H7 (cell line): ENCODE measurements around the gene NPAS3. TPM values are rescaled to one million over a fixed set of nuclear protein-coding genes. Genes with fewer than 3 reads are reported as not detected.

Source experiments
- DNase-seq: peaks from one replicate; pipeline ENCODE4 v3.0.0; 2012
- H3K27me3 ChIP-seq: 2 replicates; pipeline ENCODE4 v1.6.0; 2011; ENCODE audit warnings: mild to moderate bottlenecking, low read length; ENCODE audit not compliant: control insufficient read depth, insufficient read depth
- H3K36me3 ChIP-seq: replicated peaks from 2 replicates; pipeline ENCODE4 v1.5.1; 2011; ENCODE audit warnings: low read length; ENCODE audit not compliant: control insufficient read depth, insufficient read depth
- H3K4me3 ChIP-seq: 2 replicates; pipeline ENCODE4 v1.5.1; 2011; ENCODE audit warnings: low read depth, mild to moderate bottlenecking, control low read depth, low read length, moderate library complexity; ENCODE audit not compliant: insufficient read depth
- total RNA-seq: library from RNA; depleted of rRNA; stranded (reverse); fragments of >200 nt; shearing (Covaris generic); gene quantifications from 2 replicates; pipeline ENCODE4 v1.2.3, GENCODE V29; 2014

The NPAS3 gene
- total RNA-seq, 1 experiment from 2014 or later, result 4.3 TPM

GRCh38 chr14:33564774-33565630 lies 626.3 kb downstream of the NPAS3 start:
- Histone ChIP-seq H3K4me3 (no peak overlapping the region), H3K36me3 (no peaks in the 10 kb centered on the region), H3K27me3 (no peaks in the 10 kb centered on the region)
- peak; percentile 9 for DNase-seq

- no peaks in the 10 kb centered on the region for H3K27me3 ChIP-seq
- no peaks in the 10 kb centered on the region for H3K36me3 ChIP-seq
- DNase-seq, result no peak
- H3K4me3 ChIP-seq, result no peak overlapping the region
Measured at GRCh38 chr14:33566082-33566481, 627.4 kb downstream of the NPAS3 start.

GRCh38 chr14:33567023-33567728 lies 628.5 kb downstream of the NPAS3 start:
- DNase-seq, result no peak
- Histone ChIP-seq H3K27me3 (no peaks in the 10 kb centered on the region), H3K36me3 (no peaks in the 10 kb centered on the region), H3K4me3 (no peak overlapping the region)

GRCh38 chr14:33567731-33568130 lies 629.1 kb downstream of the NPAS3 start:
- DNase-seq, result no peak
- Histone ChIP-seq H3K4me3 (no peak overlapping the region), H3K36me3 (no peaks in the 10 kb centered on the region), H3K27me3 (no peaks in the 10 kb centered on the region)

GRCh38 chr14:33568935-33569579 lies 630.4 kb downstream of the NPAS3 start:
- H3K27me3 ChIP-seq, result no peaks in the 10 kb centered on the region
- DNase-seq, result no peak
- H3K36me3 ChIP-seq, result no peaks in the 10 kb centered on the region
- H3K4me3 ChIP-seq, result no peak overlapping the region

- Histone ChIP-seq H3K27me3 (no peaks in the 10 kb centered on the region), H3K4me3 (no peak overlapping the region), H3K36me3 (no peaks in the 10 kb centered on the region)
- DNase-seq, result no peak
Measured at GRCh38 chr14:33569821-33570687, 631.4 kb downstream of the NPAS3 start.

GRCh38 chr14:33570694-33571310 lies 632.1 kb downstream of the NPAS3 start:
- Histone ChIP-seq H3K36me3 (no peaks in the 10 kb centered on the region), H3K4me3 (no peak overlapping the region), H3K27me3 (no peaks in the 10 kb centered on the region)
- no peak for DNase-seq

- H3K36me3 ChIP-seq, result no peaks in the 10 kb centered on the region
- no peaks in the 10 kb centered on the region for H3K27me3 ChIP-seq
- H3K4me3 ChIP-seq, result no peak overlapping the region
- no peak for DNase-seq
Measured at GRCh38 chr14:33573301-33573880, 634.7 kb downstream of the NPAS3 start.

- H3K4me3 ChIP-seq, result no peak overlapping the region
- H3K27me3 ChIP-seq, result no peaks in the 10 kb centered on the region
- no peak for DNase-seq
- no peaks in the 10 kb centered on the region for H3K36me3 ChIP-seq
Measured at GRCh38 chr14:33576014-33576413, 637.3 kb downstream of the NPAS3 start.

GRCh38 chr14:33578461-33579216 lies 640.0 kb downstream of the NPAS3 start:
- DNase-seq, result no peak
- Histone ChIP-seq H3K4me3 (no peak overlapping the region), H3K36me3 (no peaks in the 10 kb centered on the region), H3K27me3 (no peaks in the 10 kb centered on the region)

GRCh38 chr14:33580231-33580749 lies 641.6 kb downstream of the NPAS3 start:
- H3K4me3 ChIP-seq, result no peak overlapping the region
- no peaks in the 10 kb centered on the region for H3K36me3 ChIP-seq
- DNase-seq, result no peak
- H3K27me3 ChIP-seq, result no peaks in the 10 kb centered on the region

- no peaks in the 10 kb centered on the region for H3K36me3 ChIP-seq
- no peak for DNase-seq
- no peak overlapping the region for H3K4me3 ChIP-seq
- no peaks in the 10 kb centered on the region for H3K27me3 ChIP-seq
Measured at GRCh38 chr14:33580841-33581240, 642.2 kb downstream of the NPAS3 start.

- no peak for DNase-seq
- no peaks in the 10 kb centered on the region for H3K36me3 ChIP-seq
- H3K4me3 ChIP-seq, result no peak overlapping the region
- H3K27me3 ChIP-seq, result no peaks in the 10 kb centered on the region
Measured at GRCh38 chr14:33584697-33585096, 646.0 kb downstream of the NPAS3 start.
